Left forelimb (tissue), 1 donor: ENCODE results near the gene BCAT1.

Source experiments
- DNase-seq: peaks from one replicate; pipeline ENCODE4 v3.0.0-alpha.2; 2018; ENCODE audit warnings: low spot score

BCAT1 gene

GRCh38 chr12:24768415-24768814 is 180.5 kb downstream of the BCAT1 start:
- DNase-seq = no peak

GRCh38 chr12:24767016-24767415 is 181.9 kb downstream of the BCAT1 start:
- no peak for DNase-seq

- no peak for DNase-seq
These were observed 184.2 kb downstream of the BCAT1 start for GRCh38 chr12:24764712-24765111.

- DNase-seq = no peak
These were observed 188.1 kb downstream of the BCAT1 start for GRCh38 chr12:24760606-24761378.

GRCh38 chr12:24760162-24760561 is 188.7 kb downstream of the BCAT1 start:
- DNase-seq = no peak
